Forelimb muscle (tissue), 1 donor: ENCODE measurements around the gene COL19A1. TPM values are rescaled to one million over a fixed set of nuclear protein-coding genes. Genes with fewer than 3 reads are reported as not detected.
"Not testable (repeated sequence)": the region's sequence is repeated elsewhere in the genome, so short reads cannot be mapped to it uniquely, and the experiment has no call there.

ENCODE experiments used
- DNase-seq: peaks from one replicate; pipeline ENCODE4 v3.0.0-alpha.2; 2013; ENCODE audit warnings: low read depth
- polyA plus RNA-seq: library from polyadenylated mRNA; unstranded; fragments of 120-200 nt; gene quantifications from one replicate; pipeline ENCODE4 v1.2.1, GENCODE V29; 2013; ENCODE audit not compliant: insufficient read length

The COL19A1 gene
- polyA plus RNA-seq, 1 donor = 3.3 TPM

DNA sequence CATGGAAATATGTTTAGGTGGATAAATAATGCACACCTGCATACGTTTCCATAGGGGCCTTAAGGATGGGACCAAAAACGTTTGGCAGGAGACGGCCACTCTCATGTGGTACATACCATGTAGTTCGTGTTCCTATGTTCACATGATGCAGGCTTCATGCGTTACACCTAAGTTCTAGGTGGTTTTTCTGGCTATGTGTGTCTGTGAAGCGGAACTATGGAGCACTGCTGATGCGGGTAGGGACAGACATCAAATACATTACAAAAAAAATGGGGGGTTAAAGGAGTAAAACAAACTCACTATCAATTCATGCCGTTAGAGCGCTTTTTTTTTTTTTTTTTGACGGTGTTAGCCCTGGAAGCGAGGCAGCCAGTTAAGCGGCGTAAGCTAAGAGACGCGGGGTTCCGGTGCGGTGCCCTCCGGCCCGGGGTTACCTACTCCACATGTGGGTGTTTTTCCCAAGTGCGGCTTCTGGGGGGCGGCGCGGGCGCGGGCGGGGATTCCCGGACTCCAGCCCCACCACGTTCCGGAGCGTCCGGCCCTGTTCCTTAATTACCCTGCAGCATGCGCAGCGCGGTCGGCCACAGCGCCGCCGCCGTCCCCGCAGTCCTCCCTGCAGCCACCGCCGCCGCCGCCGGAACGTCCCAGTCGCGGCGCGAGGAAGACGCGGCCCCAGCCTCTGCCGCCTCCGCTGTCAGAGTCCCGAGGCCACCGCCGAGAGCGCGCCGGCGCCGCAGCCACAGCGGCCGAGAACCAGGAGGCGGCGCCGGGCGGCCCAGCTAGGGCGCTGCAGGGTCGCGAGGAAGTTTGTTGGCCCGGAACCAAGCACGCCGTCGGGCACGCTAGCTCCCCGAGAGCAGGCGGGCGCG, 648 bp downstream of the COL19A1 start:
- no peak for DNase-seq

DNA sequence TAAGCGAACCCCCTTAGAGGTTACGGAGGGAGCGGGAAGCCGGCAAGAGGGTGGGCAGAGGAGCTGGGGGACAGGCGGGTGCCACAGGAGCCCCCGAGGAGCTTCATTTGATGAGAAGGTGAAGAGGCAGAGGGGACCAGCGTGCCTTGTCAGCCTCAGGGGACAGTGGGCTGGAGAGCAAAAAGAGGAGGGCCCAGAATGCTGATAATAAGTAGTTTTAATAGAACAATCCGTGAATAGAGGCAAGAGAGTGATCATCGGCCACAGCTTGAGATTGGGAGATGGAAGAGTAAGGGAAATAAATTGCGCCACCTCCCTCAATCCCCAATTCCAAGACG, 1.3 kb downstream of the COL19A1 start:
- no peak for DNase-seq

DNA sequence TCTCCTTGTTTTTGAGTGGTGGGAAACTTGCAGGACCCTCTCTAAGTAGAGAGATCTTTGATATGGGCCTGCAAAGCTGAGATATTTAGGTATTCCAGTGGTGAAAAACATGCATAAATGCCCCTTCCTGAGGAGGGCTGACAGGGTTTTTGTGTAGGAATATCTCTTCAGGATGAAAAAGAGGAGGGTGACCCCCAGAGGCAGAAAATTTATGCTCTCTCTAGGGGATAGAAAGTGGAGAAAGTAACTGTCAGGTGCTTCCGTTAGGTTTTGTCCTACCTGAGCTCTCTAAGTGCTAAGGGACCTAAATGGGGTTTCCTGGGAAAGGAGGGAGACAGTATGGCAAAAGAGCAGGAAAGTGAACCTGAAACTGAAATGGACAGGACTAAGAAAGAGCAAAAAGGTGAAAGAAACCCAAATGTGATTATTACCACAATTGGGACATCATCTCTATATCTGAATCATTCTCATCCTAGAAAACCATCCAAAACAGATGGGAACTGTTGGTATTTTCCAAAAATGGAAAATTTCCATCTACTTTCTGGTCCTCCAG, 2.0 kb downstream of the COL19A1 start:
- DNase-seq = no peak

DNA sequence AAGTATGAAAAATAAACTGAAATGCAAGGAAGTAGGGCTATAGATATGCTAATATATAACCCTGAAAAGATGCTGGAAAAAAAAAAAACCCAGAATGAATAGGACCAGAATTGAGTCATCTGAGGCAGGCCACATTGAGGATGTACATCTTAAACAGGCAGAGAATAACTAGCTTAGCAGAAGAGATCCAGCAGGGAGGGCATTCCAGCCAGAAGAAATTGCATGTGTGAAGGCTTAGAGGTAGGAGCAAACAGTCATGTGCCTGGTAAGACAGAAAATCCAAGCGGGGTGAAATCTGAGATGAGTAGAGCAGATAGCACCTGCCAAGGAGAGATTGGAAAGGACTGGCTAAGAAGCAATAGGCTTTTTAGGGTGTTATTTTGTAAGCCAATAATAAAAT, 2.6 kb downstream of the COL19A1 start:
- no peak for DNase-seq

DNA sequence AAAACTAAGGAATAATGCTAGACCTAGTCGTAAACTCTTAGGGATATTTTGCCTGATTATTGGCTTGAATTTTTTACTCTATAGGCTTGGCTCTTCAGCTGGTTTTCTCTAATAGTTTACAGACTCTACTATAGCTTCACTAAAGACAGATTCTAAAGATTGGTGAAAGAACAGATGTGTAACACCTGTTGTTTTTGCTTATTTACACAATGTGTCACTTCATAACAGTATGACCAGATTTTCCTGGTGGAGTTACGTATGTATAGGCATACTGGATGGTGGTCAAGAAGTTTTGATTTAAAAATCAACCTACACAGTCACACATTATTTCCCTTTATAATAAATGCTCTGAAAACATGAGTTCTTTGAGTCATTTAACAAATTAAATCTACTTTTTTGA, 4.8 kb downstream of the COL19A1 start:
- no peak for DNase-seq

DNA sequence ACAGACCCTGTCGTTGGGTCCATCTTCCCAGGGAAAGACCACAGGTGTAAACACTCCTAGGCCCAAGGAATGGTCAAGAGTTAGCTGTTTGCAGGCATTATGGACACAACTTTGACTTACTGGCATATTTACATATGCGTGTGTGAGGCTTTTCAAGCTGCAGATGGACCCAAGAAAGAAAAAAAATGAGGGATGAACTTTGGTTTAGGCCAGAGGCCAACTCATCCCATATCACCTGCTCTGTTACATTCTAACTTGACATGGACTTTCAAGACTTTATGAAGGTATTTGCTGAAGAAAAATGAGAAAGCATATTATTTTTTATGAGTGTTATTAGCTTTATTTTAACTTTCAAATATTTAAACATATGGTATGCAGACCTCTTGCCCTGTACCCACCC, 6.9 kb downstream of the COL19A1 start:
- DNase-seq = no peak

DNA sequence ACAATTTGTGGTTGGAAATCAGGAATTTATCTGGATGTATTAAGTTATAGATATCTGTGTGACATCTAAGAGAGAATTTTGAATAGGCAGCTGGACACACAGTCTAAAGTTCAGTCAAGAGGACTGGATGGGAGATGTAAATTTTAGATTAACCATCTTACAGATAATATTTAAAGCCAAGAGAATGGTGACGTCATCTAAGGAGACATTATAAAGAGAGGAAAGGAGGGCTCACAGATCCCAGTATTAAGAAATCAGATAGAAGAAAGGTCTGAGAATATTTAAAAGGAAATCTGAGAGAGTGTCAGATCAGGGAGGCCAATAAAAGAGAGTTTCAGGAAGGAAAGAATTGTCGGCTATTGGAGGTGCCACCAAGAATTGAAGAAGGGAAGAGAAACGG, 9.4 kb downstream of the COL19A1 start:
- no peak for DNase-seq

DNA sequence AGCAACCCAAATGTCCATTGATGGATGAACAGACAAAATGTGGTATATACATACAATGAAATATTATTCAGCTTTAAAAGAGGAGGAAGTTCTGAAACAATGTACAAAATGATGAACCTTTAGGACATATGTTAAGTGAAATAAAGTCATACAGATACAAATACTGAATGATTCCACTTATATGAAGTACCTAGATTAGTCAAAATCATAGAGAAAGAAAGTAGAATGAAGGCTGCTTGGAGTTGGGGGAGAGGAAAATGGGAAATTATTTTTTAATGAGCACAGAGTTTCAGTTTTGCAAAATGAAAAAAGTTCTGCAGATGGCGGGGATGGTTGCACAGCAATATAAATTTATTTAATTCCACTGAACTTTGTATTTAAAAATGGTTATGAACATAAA, 12.4 kb downstream of the COL19A1 start:
- no peak for DNase-seq

DNA sequence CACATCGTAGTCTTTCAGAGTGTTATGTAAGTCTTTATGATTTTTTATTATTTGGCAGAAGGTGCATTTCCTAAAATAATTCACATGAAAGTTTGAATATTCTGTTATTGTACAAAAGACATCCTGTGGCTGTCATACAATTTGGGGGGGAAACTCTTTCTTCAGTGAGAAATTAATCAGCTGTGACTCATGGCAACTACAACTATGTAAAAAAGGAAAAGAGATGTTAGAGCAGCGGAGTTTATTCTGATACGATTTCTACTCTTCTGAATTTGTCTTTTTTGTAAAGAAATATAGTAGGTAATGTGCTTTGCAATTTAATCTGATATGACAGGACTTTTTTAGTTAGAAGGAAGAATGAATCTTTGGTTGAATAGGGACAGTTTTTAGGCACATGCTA, 14.2 kb downstream of the COL19A1 start:
- DNase-seq = no peak

DNA sequence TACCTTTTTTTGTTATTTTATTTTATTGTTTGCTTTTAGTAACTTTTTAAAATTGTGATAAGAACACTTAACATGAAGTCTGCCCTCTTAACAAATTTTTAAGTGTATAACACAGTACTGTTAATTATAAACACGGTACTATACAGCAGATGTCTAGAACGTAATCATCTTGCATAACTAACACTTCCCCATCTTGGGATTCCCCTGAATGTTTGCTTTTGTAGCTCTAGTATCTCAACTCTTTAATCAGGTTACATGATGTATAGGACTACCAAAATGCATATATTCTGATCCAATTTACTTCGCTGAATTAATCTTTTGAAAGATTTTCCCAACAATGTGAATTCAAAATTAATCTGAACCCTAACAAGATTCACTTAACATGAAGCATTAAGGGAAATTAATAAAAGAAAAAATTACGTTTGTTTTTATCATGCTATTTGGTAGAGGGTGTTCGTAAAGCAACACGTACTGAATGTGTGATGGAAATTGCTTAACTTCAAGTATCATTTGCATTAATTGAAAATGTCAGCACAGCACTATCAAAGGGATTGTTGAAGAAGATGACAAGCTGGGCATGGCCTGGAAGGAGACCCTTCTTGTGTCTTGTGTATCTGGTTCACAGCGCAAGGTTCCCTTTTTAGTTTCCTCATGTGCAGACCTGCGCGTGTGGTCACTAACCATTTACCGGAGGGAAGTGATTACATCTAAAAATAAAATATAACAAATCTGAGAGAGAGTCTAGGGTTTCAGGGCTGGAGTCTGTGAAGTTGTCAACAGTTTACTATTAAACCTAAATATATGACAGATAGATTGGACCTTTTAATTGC, 15.2 kb downstream of the COL19A1 start:
- no peak for DNase-seq

DNA sequence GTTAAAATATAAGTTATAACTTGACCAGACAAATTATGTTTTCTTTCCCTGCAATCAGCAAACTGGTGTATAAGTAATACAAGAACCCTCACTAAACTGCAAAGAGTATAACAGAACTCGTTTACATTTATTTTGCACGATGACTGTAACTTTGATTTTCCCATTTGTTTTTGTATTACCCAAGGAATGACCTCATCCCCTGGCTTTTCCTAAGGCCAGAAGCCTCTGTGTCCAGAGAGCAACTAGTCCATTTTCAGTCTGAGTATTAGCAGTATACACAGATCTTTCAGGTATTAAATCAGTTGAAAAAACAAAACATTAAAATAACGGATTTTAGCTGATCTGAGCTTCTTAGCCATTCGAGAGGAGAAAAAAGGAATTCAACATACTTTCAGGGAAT, 17.2 kb downstream of the COL19A1 start:
- DNase-seq = no peak

DNA sequence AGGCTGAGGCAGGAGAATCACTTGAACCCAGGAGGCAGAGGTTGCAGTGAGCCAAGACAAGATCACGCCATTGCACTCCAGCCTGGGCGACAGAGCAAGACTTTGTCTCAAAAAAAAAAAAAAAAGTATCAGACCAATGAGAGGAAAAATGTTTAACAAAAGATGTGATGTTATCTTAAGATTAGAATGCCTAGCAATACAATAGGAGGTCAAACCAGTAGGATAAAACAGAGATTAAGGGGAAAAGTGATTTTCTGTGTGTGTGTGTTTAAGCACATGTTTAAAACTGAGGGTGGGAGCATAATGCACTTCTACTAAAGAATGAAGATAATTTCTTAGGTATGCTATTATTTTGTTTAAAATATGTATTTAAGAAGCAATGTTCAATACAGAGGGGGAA, 17.9 kb downstream of the COL19A1 start:
- no peak for DNase-seq

DNA sequence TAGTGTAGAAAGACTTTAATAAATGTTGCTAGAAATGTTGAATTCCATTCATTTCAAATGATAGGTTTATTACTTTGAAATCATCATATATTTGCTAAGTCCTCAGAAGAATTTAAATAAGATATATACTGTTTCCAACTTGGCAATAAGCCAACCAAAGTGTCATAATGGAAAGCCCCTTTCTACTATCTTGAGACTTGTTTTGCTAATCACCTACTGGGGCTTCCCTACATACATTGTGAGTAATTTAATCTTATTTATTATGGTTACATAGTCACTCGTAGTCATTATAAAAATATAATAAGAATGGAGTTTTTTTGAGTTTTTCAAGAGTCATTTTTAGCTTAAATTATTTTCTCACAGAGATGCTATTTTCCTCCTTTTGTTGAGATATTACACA, 20.7 kb downstream of the COL19A1 start:
- DNase-seq = no peak

DNA sequence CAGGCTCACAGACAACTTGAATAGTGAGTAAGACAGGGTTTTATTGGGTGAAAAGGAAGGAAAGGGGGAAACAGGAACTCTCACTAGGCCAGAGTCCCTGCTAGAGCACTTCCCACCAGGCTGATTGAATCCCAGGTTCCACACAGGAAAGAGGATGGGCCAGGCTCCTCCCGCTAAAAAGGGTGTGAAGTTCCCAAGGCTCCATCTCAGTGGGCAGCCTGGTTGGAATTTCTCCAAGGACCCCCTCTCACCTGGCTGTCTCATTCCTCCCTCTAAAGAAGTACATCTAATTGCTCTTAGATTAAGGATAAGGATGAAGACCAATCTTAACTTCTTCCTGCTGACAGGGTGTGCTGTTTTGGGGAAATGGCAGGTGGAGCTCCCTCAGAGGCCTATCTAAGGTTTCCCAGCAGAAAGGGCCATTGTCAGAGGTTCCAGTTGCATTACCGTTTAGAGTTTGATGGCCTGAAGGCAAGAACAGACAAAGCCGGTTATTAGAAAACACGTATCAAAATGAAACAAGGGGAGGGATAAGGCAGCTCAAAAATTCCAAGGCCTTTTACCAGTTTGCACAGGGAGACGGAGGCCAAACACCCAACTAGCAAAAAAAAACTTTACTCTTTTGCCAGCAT, 21.5 kb downstream of the COL19A1 start:
- no peak for DNase-seq

DNA sequence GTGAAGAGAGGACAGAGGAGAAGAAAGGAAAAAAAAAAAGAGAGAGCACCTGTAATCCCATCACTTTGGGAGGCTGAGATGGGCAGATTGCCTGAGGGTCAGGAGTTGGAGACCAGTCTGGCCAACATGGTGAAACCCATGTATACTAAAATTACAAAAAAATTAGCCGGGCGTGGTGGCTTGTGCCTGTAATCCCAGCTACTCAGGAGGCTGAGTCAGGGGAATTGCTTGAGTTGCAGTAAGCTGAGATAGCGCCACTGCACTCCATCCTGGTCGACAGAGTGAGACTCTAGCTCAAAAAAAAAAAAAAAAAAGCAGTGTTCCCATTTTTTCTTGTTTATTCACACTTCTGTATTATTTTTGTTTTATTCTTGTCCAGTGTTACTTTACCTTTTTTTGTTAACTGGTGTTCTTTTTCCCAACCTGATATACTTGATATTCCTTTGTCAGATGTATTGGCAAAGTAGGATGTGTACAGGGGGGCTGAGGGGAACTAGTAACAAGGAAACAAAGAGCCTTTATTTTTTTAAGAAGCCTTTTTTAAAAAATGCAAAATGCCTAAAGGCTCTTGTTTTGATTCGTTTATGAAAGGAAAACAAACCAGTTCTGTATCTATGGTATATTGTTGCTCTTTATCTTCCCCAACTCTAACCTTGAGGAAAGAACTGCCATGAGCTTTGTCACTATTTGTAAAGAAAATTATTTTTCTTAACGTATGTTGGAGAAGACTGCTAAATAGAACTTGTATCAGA, 22.3 kb downstream of the COL19A1 start:
- DNase-seq = no peak

DNA sequence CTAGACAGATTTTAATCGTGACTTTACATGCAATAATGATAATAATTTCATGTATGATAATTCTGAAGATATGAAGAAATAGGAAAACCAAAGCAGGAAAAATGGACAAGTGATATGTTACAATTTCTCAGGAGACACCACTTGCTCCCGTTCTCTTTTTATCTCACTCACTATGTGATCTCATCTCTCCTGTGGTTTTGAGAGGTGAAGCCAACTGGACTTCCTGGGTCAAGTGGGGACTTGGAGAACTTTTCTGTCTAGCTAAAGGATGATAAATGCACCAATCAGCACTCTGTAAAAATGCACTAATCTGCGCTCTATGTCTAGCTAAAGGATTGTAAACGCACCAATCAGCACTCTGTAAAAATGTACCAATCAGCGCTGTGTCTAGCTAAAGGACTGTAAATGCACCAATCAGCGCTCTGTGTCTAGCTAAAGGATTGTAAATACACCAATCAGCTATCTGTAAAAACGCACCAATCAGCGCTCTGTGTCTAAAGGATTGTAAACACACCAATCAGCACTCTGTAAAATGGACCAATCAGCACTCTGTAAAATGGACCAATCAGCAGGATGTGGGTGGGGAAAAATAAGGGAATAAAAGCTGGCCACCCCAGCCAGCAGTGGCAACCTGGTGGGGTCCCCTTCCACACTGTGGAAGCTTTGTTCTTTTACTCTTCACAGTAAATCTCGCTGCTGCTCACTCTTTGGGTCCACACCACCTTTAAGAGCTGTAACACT, 23.0 kb downstream of the COL19A1 start:
- not testable (repeated sequence) for DNase-seq

DNA sequence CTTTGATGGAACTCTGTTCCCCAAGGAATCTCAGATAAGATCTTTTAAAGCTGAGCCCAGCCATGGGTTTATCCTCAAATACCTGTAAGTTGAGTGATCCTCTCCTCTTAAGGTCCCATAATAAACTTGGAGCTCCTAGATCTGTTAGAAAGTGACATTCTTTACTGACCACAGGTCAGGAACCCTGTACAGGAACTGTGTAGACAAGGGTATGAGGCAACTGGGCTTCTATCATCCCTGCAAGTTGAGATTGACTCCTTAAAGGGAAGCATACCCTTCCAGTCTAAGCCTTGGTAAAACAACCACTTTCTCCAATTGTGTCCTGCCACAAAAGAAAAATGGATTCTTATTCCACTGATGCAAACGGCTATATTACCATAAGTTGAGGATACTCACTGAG, 26.2 kb downstream of the COL19A1 start:
- DNase-seq = not testable (repeated sequence)

DNA sequence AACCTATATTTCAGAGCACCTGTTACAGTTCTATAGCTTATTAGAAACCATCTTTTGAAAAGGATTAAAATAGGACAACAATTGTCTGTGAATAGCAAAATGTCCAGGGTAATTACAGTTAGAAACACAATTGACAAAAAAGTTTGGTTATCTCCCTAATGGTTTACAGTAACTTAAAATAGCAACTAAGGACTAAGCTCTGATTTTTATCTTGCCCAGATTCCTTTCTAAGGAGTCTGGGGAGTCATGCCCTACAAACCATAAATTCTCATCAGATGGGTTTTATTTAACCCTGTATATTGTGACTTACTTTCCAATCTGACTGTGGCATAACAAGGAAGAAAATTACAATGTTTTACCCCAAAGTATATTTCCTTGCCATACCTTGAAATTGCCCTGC, 26.9 kb downstream of the COL19A1 start:
- not testable (repeated sequence) for DNase-seq

DNA sequence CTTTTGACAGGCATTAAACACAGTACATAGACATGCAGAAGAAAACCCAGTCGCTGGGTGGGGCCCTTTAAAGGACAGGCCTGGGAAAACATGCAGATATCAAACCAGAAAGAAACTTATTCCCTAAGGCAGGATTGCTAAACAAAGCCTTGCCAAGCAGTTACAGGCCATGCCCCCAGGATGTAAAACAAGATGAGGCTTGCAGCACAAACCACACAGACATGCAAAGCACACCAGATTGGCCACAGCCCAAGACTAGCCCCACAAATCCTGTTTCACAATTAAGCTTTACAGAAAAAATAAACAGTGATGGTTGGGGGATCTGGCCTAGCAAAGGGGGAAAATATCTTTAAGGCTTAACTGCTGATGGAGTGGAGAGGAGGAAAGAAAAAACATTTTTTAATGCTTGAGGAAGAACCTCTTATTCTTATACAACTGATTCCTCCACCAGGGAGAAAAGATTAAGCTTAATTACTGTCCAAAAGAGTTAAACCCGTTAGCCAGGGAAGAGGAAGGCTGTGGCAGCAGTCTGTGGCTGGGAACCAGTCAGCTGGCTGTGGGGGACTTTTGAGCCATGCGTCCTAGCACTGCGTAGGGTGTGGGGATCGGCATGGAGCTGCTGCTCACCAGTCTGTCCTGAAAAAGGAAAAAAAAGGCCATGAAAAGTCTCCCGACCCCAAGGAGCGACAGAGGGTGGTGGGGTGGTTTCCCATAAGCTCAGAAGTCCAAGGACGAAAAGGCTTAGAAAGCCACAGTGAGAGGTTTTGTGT, 28.4 kb downstream of the COL19A1 start:
- no peak for DNase-seq

DNA sequence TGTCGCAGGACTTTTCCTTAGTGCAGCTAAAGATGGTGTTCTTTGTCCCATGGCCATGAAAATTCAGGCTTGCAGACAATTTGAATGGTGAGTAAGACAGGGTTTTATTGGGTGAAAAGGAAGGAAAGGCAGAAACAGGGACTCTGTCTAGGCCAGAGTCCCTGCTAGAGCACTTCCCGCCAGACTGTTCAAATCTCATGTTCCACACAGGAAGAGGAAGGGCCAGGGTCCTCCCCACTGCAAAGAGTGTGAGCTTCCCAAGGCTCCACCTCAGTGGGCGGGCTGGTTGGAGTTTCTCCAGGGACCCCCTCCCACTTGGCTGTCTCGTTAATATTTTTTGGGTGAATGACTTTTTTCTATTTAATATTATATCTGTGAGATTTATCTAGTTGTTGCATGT, 29.0 kb downstream of the COL19A1 start:
- no peak for DNase-seq
